K562 (cell line): ENCODE measurements around the gene DYRK1A. TPM values are rescaled to one million over a fixed set of nuclear protein-coding genes. Genes with fewer than 3 reads are reported as not detected.

ENCODE experiments used
- ATAC-seq: fragments of 200-7000 bp; cut with Tn5 transposase; 3 replicates; pipeline ENCODE4 v1.9.1; 2020; ENCODE audit warnings: moderate library complexity
- BruUV-seq: library from RNA; stranded (reverse); fragments of 400-500 nt; replicated peaks from 2 replicates; lab custom pipeline; 2021; lab: Mats Ljungman, UMichigan
- CTCF ChIA-PET: fragments of 300-600 bp; formaldehyde crosslinking; extraction: SDS; loops from one replicate; lab custom pipeline; 2021; ENCODE audit warnings: low intra/inter-chr PET ratio; lab: Yijun Ruan, JAX
- POLR2A ChIA-PET: fragments of 300-600, 350-650 bp; sonication (Branson Sonifier 250); formaldehyde crosslinking; extraction: SDS; loops from one replicate; lab custom pipeline; 2021; ENCODE audit warnings: antibody characterized with exemption, inconsistent platforms; lab: Yijun Ruan, JAX
- DNase-seq, 4 experiments: peaks; one replicate each; pipeline versions ENCODE4 v3.0.0 to v3.0.0-alpha.2; 2011 to 2018; ENCODE audit warnings: low spot score in 3 of 4, mixed read lengths in 3 of 4; ENCODE audit errors: extremely low read depth in 1 of 4
- FAIRE-seq: peaks from 2 replicates; lab custom pipeline; 2011; peaks lifted over from hg19 to GRCh38; lab: Jason Lieb, UNC
- H2AFZ ChIP-seq: 2 replicates; pipeline ENCODE4 v1.6.0; 2011; ENCODE audit warnings: low read depth, low read length, control low read depth, inconsistent platforms
- H3K27ac ChIP-seq: fragments of 200-600 bp; 3 replicates; pipeline ENCODE4 v1.8.0; 2011; ENCODE audit warnings: low read depth, mild to moderate bottlenecking, control low read depth, inconsistent platforms, low read length, moderate library complexity, mixed read lengths; ENCODE audit errors: extremely low read depth
- H3K27me3 ChIP-seq, 2 experiments: fragments of 300-600 bp in 1 of 2; 2 replicates in 1 of 2; 3 replicates in 1 of 2; pipeline versions ENCODE4 v1.6.0 to v1.8.0; 2011; ENCODE audit warnings: inconsistent platforms in 2 of 2, low read length in 2 of 2, mild to moderate bottlenecking in 1 of 2, mixed read lengths in 1 of 2, moderate library complexity in 1 of 2; ENCODE audit not compliant: control insufficient read depth in 2 of 2, insufficient read depth in 2 of 2
- H3K36me3 ChIP-seq: fragments of 300-600 bp; 3 replicates; pipeline ENCODE4 v1.8.0; 2011; ENCODE audit warnings: mild to moderate bottlenecking, low read length, inconsistent platforms; ENCODE audit not compliant: control insufficient read depth, insufficient read depth
- H3K4me1 ChIP-seq, 2 experiments: fragments of 200-600 bp in 1 of 2; replicated peaks in 1 of 2; 2 replicates in 1 of 2; 3 replicates in 1 of 2; pipeline versions ENCODE4 v1.5.1 to v1.8.0; 2011; ENCODE audit warnings: inconsistent platforms in 2 of 2, low read length in 2 of 2, mild to moderate bottlenecking in 1 of 2, mixed read lengths in 1 of 2, moderate library complexity in 1 of 2; ENCODE audit not compliant: control insufficient read depth in 2 of 2, insufficient read depth in 2 of 2
- H3K4me2 ChIP-seq: 2 replicates; pipeline ENCODE4 v1.6.1; 2011; ENCODE audit warnings: low read length, control low read depth, inconsistent platforms, mixed read lengths; ENCODE audit not compliant: insufficient read depth
- H3K4me3 ChIP-seq: fragments of 200-600 bp; sonication (generic), shearing (Covaris generic); 2 replicates; pipeline ENCODE4 v1.5.1; 2016; ENCODE audit warnings: control low read depth, inconsistent platforms
- H3K79me2 ChIP-seq: fragments of 200-600 bp; 3 replicates; pipeline ENCODE4 v1.8.0; 2011; ENCODE audit warnings: low read length, inconsistent platforms; ENCODE audit not compliant: control insufficient read depth, insufficient read depth
- H3K9ac ChIP-seq, 2 experiments: 2 replicates each; pipeline versions ENCODE4 v1.6.0 to v1.6.1; 2011; ENCODE audit warnings: low read depth in 2 of 2, low read length in 2 of 2, control low read depth in 1 of 2, inconsistent platforms in 1 of 2, mild to moderate bottlenecking in 1 of 2, mixed read lengths in 1 of 2; ENCODE audit not compliant: insufficient read depth in 1 of 2
- H3K9me1 ChIP-seq: one replicate; pipeline ENCODE4 v1.6.0; 2011; ENCODE audit warnings: inconsistent platforms, mild to moderate bottlenecking, low read length, moderate library complexity; ENCODE audit not compliant: control insufficient read depth, insufficient read depth
- H3K9me3 ChIP-seq: replicated peaks from 2 replicates; pipeline ENCODE4 v1.5.1; 2011; ENCODE audit warnings: low read depth, low read length, inconsistent platforms; ENCODE audit not compliant: control insufficient read depth, insufficient read depth
- H4K20me1 ChIP-seq: replicated peaks from 2 replicates; pipeline ENCODE4 v1.6.1; 2011; ENCODE audit warnings: low read length, inconsistent platforms, mixed read lengths; ENCODE audit not compliant: control insufficient read depth, insufficient read depth
- EHMT2 ChIP-seq: fragments of 450-650 bp; IDR thresholded peaks from 2 replicates; pipeline ENCODE4 v1.6.1; 2018; ENCODE audit warnings: antibody characterized with exemption
- ESRRB ChIP-seq: fragments of 250-450 bp; sonication (Bioruptor Pico); IDR thresholded peaks from 2 replicates; pipeline ENCODE4 v1.5.0; 2020; ENCODE audit warnings: mild to moderate bottlenecking, moderate library complexity, borderline replicate concordance
- HMGN3 ChIP-seq: IDR thresholded peaks from 2 replicates; pipeline ENCODE4 v1.6.1; 2011; ENCODE audit warnings: borderline replicate concordance, low read depth, mild to moderate bottlenecking, mixed read lengths, low read length; ENCODE audit not compliant: insufficient read length; ENCODE audit errors: extremely low read depth
- MCM5 ChIP-seq: fragments of 450-650 bp; IDR thresholded peaks from 2 replicates; pipeline ENCODE4 v1.6.1; 2016; ENCODE audit warnings: low read depth
- MEF2A ChIP-seq: IDR thresholded peaks from 2 replicates; pipeline ENCODE4 v1.6.1; 2011; ENCODE audit warnings: low read depth, mild to moderate bottlenecking, low read length, moderate library complexity; ENCODE audit not compliant: control insufficient read depth
- MGA ChIP-seq: fragments of 450-650 bp; IDR thresholded peaks from 2 replicates; pipeline ENCODE4 v1.6.1; 2016; ENCODE audit warnings: mild to moderate bottlenecking, moderate library complexity
- MIER1 ChIP-seq: fragments of 450-650 bp; IDR thresholded peaks from 2 replicates; pipeline ENCODE4 v1.6.1; 2016; ENCODE audit warnings: antibody characterized with exemption, mild to moderate bottlenecking, low read depth
- POLR2G ChIP-seq: fragments of 200-400 bp; formaldehyde crosslinking; IDR thresholded peaks from 2 replicates; pipeline ENCODE4 v1.6.1; 2017; ENCODE audit warnings: low read depth, mild to moderate bottlenecking, antibody characterized with exemption, low read length, moderate library complexity
- WGBS: fragments of 100-300 bp; shearing (Covaris generic); methylation state at CpG from one replicate; pipeline ENCODE4 v1.1.6; 2016; ENCODE audit warnings: low coverage, mixed read lengths; ENCODE audit not compliant: insufficient coverage; ENCODE audit errors: missing lambda C conversion rate; 5-methylcytosine and 5-hydroxymethylcytosine counted together
- in situ Hi-C: fragments of 300-500 bp; cut with MboI; formaldehyde crosslinking; loops from 4 replicates; pipeline ENCODE4 v1.15.0; 2018; ENCODE audit warnings: inconsistent platforms, mixed read lengths
- intact Hi-C: fragments of 100-400 bp; cut with micrococcal nuclease; formaldehyde crosslinking; loops from 2 replicates; pipeline ENCODE4 v1.14.2; 2022
- polyA plus RNA-seq, 8 experiments: library from polyadenylated mRNA; depleted of rRNA in 4 of 8; stranded (reverse) in 5 of 8; unstranded in 3 of 8; fragments of >200 nt; fragmentation: Nextera tagmentation in 2 of 8; fragmentation: Illumina TruSeq in 1 of 8; extraction: Ambion mirVana in 2 of 8; extraction: Trizol in 1 of 8; gene quantifications; 2 replicates each; pipeline versions ENCODE4 v1.2.1 to v1.2.3, GENCODE V29; 2011 to 2014; ENCODE audit warnings: inconsistent platforms in 1 of 8, missing spikeins in 1 of 8
- total RNA-seq, 7 experiments: library from RNA; depleted of rRNA in 6 of 7; stranded (reverse); fragments of >200 nt in 6 of 7; fragmentation: Illumina TruSeq in 2 of 7; extraction: Trizol in 2 of 7; gene quantifications; 2 replicates each; pipeline versions ENCODE4 v1.2.1 to v1.2.3, GENCODE V29; 2011 to 2021; ENCODE audit warnings: low replicate concordance in 1 of 7
- TF ChIP-seq, protein P1 (sequence below): fragments of 150-350 bp; conservative IDR thresholded peaks from 2 replicates; pipeline ENCODE4 v1.6.1; 2014; ENCODE audit warnings: low read length

DYRK1A gene
- total and polyA plus RNA-seq, 9 of the 15 experiments (the other 6 are each of a cell fraction or from before 2014, with no cell fraction given): 3.7 to 64.8 (median 42.3) TPM

- Histone ChIP-seq H3K9ac (no peak overlapping the region), H3K27me3 (no peaks in the 10 kb centered on the region), H3K9me1 (no peaks in the 10 kb centered on the region), H3K4me2 (no peak overlapping the region), H2AFZ (no peak overlapping the region), H3K9me3 (peaks cover 5% of the 10 kb centered on the region; the same call in 1 of the 2 replicates), H3K36me3 (peaks cover 60% of the 10 kb centered on the region), H3K27ac (no peak overlapping the region), H3K79me2 (peaks cover 99% of the 10 kb centered on the region), H4K20me1 (0 out of 2 replicates have a peak, but pooled peaks cover 8% of the 10 kb centered on the region), H3K4me1 (no peaks in the 10 kb centered on the region), H3K4me3 (no peak overlapping the region)
- ChIA-PET POLR2A (no interaction called here), CTCF (no interaction called here)
- intact Hi-C loops (no loop called here), in situ Hi-C loops (no loop called here)
- ATAC-seq (no peak), FAIRE-seq (no peak), DNase-seq (no peak)
- WGBS: 93% methylated on average over 4 of the region's 4 CpGs
- no TSS peak for BruUV-seq
- TF ChIP-seq ESRRB (CRISPR knock-in tag): no peak
- TF ChIP-seq MIER1: no peak
- no peak for TF ChIP-seq MGA
- no peak for TF ChIP-seq MCM5
- TF ChIP-seq POLR2G: no peak
- TF ChIP-seq HMGN3: no peak
- TF ChIP-seq MEF2A: no peak
- TF ChIP-seq, protein P1, sequence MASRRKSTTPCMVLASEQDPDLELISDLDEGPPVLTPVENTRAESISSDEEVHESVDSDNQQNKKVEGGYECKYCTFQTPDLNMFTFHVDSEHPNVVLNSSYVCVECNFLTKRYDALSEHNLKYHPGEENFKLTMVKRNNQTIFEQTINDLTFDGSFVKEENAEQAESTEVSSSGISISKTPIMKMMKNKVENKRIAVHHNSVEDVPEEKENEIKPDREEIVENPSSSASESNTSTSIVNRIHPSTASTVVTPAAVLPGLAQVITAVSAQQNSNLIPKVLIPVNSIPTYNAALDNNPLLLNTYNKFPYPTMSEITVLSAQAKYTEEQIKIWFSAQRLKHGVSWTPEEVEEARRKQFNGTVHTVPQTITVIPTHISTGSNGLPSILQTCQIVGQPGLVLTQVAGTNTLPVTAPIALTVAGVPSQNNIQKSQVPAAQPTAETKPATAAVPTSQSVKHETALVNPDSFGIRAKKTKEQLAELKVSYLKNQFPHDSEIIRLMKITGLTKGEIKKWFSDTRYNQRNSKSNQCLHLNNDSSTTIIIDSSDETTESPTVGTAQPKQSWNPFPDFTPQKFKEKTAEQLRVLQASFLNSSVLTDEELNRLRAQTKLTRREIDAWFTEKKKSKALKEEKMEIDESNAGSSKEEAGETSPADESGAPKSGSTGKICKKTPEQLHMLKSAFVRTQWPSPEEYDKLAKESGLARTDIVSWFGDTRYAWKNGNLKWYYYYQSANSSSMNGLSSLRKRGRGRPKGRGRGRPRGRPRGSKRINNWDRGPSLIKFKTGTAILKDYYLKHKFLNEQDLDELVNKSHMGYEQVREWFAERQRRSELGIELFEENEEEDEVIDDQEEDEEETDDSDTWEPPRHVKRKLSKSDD: no peak
- no peak for TF ChIP-seq EHMT2
These were observed 102.3 kb downstream of the DYRK1A start for GRCh38 chr21:37468909-37469308.
